B cell (primary cell): Measurements from ENCODE around the gene TBC1D22B. TPM values are rescaled to one million over a fixed set of nuclear protein-coding genes. Genes with fewer than 3 reads are reported as not detected.

Experiments
- ATAC-seq: fragments of 200-7000 bp; cut with Tn5 transposase; one replicate; pipeline ENCODE4 v1.10.0; 2021; ENCODE audit warnings: low read depth, mild to moderate bottlenecking, moderate number of reproducible peaks, moderate library complexity
- CTCF ChIA-PET: fragments of 350-600 bp; sonication (Branson Sonifier 250); formaldehyde crosslinking; loops from one replicate; lab custom pipeline; 2021; ENCODE audit warnings: antibody characterized with exemption, inconsistent platforms; lab: Charles Lee
- POLR2A ChIA-PET: fragments of 350-600 bp; sonication (Branson Sonifier 250); formaldehyde crosslinking; loops from one replicate; lab custom pipeline; 2021; ENCODE audit warnings: antibody characterized with exemption; lab: Charles Lee
- DNase-seq: peaks from one replicate; pipeline ENCODE4 v3.0.0; 2013
- H2AFZ ChIP-seq: 2 replicates; pipeline ENCODE4 v1.6.1; 2012; ENCODE audit warnings: mild to moderate bottlenecking, low read depth, low read length; ENCODE audit not compliant: insufficient read depth, poor library complexity, severe bottlenecking
- H3K27ac ChIP-seq, 2 donors: 1 replicate in 1 of 2; 2 replicates in 1 of 2; pipeline ENCODE4 v1.5.1; 2012 to 2013; ENCODE audit warnings: low read length in 2 of 2, mild to moderate bottlenecking in 2 of 2, moderate library complexity in 1 of 2
- H3K27me3 ChIP-seq, 4 experiments: fragments of 200-600 bp in 1 of 4; sonication (generic) in 1 of 4; replicated peaks in 1 of 4; 1 replicate in 2 of 4; 2 replicates in 2 of 4; pipeline versions ENCODE4 v1.6.1 to v1.7.0; 2013 to 2016; ENCODE audit warnings: low read length in 3 of 4, mild to moderate bottlenecking in 2 of 4, mixed read lengths in 1 of 4, moderate library complexity in 1 of 4; ENCODE audit not compliant: insufficient read depth in 4 of 4, control insufficient read depth in 3 of 4; ENCODE audit errors: control extremely low read depth in 1 of 4
- H3K36me3 ChIP-seq, 2 experiments: replicated peaks in 1 of 2; 1 replicate in 1 of 2; 2 replicates in 1 of 2; pipeline versions ENCODE4 v1.6.1 to v1.7.1; 2013; ENCODE audit warnings: low read length in 1 of 2; ENCODE audit not compliant: insufficient read depth in 2 of 2, control insufficient read depth in 1 of 2; ENCODE audit errors: control extremely low read depth in 1 of 2, extremely low read depth in 1 of 2
- H3K4me1 ChIP-seq, 2 donors: fragments of 200-600 bp in 1 of 2; sonication (generic) in 1 of 2; 1 replicate in 1 of 2; 2 replicates in 1 of 2; pipeline versions ENCODE4 v1.5.1 to v1.6.1; 2013 to 2017; ENCODE audit warnings: low read length in 2 of 2; ENCODE audit not compliant: control insufficient read depth in 2 of 2, insufficient read depth in 2 of 2
- H3K4me2 ChIP-seq: replicated peaks from 2 replicates; pipeline ENCODE3; 2012; ENCODE audit warnings: mild to moderate bottlenecking, low read depth, low read length; ENCODE audit not compliant: poor library complexity, severe bottlenecking
- H3K4me3 ChIP-seq, 5 experiments: fragments of 200-600 bp in 1 of 5; sonication (generic) in 1 of 5; 1 replicate in 3 of 5; 2 replicates in 2 of 5; pipeline versions ENCODE4 v1.5.1 to v1.7.0; 2011 to 2016; ENCODE audit warnings: low read length in 4 of 5, mild to moderate bottlenecking in 4 of 5, low read depth in 2 of 5, control low read depth in 1 of 5, moderate library complexity in 1 of 5; ENCODE audit not compliant: insufficient read depth in 1 of 5; ENCODE audit errors: control extremely low read depth in 1 of 5, extremely low read depth in 1 of 5
- H3K79me2 ChIP-seq: fragments of 200-600 bp; sonication (generic); one replicate; pipeline ENCODE4 v1.6.0; 2016; ENCODE audit warnings: low read length; ENCODE audit not compliant: control insufficient read depth, insufficient read depth
- H3K9ac ChIP-seq: fragments of 200-600 bp; sonication (generic); 2 replicates; pipeline ENCODE4 v1.6.1; 2017; ENCODE audit warnings: mild to moderate bottlenecking, low read length, moderate library complexity
- H3K9me3 ChIP-seq, 3 donors: one replicate each; pipeline versions ENCODE4 v1.6.1 to v1.7.1; 2013; ENCODE audit warnings: low read length in 2 of 3; ENCODE audit not compliant: control insufficient read depth in 2 of 3, insufficient read depth in 1 of 3; ENCODE audit errors: control extremely low read depth in 1 of 3
- H4K20me1 ChIP-seq: 2 replicates; pipeline ENCODE4 v1.6.0; 2012; ENCODE audit warnings: mild to moderate bottlenecking, low read length; ENCODE audit not compliant: insufficient read depth, control insufficient read depth, poor library complexity, severe bottlenecking
- H3K27ac Mint-ChIP-seq: one replicate; pipeline ENCODE4 v1.8.0; 2021; ENCODE audit warnings: mixed read lengths
- H3K27me3 Mint-ChIP-seq: one replicate; pipeline ENCODE4 v1.8.0; 2021; ENCODE audit warnings: mixed read lengths
- H3K4me1 Mint-ChIP-seq: one replicate; pipeline ENCODE4 v1.8.0; 2021; ENCODE audit warnings: mixed read lengths
- H3K4me3 Mint-ChIP-seq: one replicate; pipeline ENCODE4 v1.8.0; 2021; ENCODE audit warnings: mixed read lengths
- H3K9me3 Mint-ChIP-seq: one replicate; pipeline ENCODE4 v1.8.0; 2022; ENCODE audit warnings: mixed read lengths; ENCODE audit not compliant: insufficient read depth
- EZH2 ChIP-seq: IDR thresholded peaks from 2 replicates; pipeline ENCODE4 v1.6.1; 2012; ENCODE audit warnings: borderline replicate concordance, low read depth, mild to moderate bottlenecking, moderate library complexity, low read length; ENCODE audit not compliant: insufficient read depth, poor library complexity, severe bottlenecking
- WGBS: methylation state at CpG from one replicate; pipeline ENCODE4 v1.1.5; 2013; ENCODE audit warnings: missing lambda C conversion rate; ENCODE audit not compliant: insufficient coverage; 5-methylcytosine and 5-hydroxymethylcytosine counted together
- intact Hi-C: fragments of 100-400 bp; cut with micrococcal nuclease; formaldehyde crosslinking; loops from one replicate; pipeline ENCODE4 v1.10.0; 2022
- polyA plus RNA-seq: library from polyadenylated mRNA; depleted of rRNA; stranded (reverse); fragments of >200 nt; gene quantifications from 2 replicates; pipeline ENCODE4 v1.2.3, GENCODE V29; 2012
- total RNA-seq, 2 donors: library from RNA; stranded (reverse); fragments of 120-200 nt in 1 of 2; gene quantifications; 1 replicate in 1 of 2; 2 replicates in 1 of 2; pipeline versions ENCODE4 v1.2.3 to v1.2.4, GENCODE V29; 2013 to 2022
- TF ChIP-seq, protein P1 (sequence below): fragments of 200-600 bp; IDR thresholded peaks from one replicate; pipeline ENCODE4 v1.8.0; 2022; ENCODE audit warnings: antibody characterized with exemption, mild to moderate bottlenecking

Gene TBC1D22B
- total and polyA plus RNA-seq, 2 donors (not counting 1 experiment from before 2014, with no cell fraction given) = 5.1 to 12.5 TPM

DNA sequence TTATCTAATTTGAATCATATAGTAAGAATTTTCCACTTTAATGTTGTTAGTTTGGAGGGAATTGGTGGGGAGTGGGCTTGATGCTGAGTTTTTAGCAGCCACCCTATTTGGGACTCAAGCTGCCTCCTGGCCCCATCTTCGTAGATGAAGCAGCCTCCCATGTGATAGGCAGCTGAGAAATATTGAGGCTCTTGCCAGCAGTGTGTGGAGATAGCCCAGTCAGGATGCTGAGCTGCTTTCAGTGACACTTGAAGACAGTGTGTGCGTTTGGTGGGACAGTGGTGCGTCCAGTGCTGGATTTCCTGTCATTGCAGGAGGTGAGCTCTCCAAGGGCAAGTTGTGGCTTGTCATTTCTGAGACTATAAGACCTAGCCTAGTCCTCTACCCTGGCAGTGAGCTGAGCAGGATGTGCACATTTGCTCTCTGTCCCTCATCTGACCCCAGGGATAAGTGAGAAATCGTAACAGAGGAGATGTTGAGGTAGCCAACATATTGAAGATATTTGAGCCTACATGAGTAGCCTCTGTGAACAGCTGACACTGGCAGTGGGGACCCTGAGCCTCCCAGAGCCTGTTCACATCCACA is 48.4 kb downstream of the TBC1D22B start:
- H3K79me2 ChIP-seq = no peaks in the 10 kb centered on the region
- peaks cover 9 to 25% of the 10 kb centered on the region in 2 experiments for H3K36me3 ChIP-seq
- ATAC-seq = no peak
- H3K27ac ChIP-seq = no peak overlapping the region
- no peak overlapping the region for H2AFZ ChIP-seq
- no peak overlapping the region for H3K4me3 ChIP-seq
- intact Hi-C loops = no loop called here
- Mint-ChIP-seq H3K9me3 (no peaks in the 10 kb centered on the region), H3K27me3 (no peaks in the 10 kb centered on the region), H3K4me1 (peaks cover 10% of the 10 kb centered on the region), H3K4me3 (no peak overlapping the region), H3K27ac (no peak overlapping the region)
- peaks cover 0 to 8% of the 10 kb centered on the region in 2 donors for H3K4me1 ChIP-seq
- 96% methylated on average over 2 of the region's 4 CpGs for WGBS
- TF ChIP-seq EZH2 = no peak
- TF ChIP-seq, protein P1, sequence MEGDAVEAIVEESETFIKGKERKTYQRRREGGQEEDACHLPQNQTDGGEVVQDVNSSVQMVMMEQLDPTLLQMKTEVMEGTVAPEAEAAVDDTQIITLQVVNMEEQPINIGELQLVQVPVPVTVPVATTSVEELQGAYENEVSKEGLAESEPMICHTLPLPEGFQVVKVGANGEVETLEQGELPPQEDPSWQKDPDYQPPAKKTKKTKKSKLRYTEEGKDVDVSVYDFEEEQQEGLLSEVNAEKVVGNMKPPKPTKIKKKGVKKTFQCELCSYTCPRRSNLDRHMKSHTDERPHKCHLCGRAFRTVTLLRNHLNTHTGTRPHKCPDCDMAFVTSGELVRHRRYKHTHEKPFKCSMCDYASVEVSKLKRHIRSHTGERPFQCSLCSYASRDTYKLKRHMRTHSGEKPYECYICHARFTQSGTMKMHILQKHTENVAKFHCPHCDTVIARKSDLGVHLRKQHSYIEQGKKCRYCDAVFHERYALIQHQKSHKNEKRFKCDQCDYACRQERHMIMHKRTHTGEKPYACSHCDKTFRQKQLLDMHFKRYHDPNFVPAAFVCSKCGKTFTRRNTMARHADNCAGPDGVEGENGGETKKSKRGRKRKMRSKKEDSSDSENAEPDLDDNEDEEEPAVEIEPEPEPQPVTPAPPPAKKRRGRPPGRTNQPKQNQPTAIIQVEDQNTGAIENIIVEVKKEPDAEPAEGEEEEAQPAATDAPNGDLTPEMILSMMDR = no peak
- no peaks in the 10 kb centered on the region for H3K9me3 ChIP-seq
- ChIA-PET CTCF (interaction anchor here (1.5 kb wide), 1 partner anchor 20 kb away, joined by 4 read pairs; no protein-coding TSS in a partner anchor), POLR2A (no interaction called here)
- H3K4me2 ChIP-seq = no peak overlapping the region
- no peak for DNase-seq
- H4K20me1 ChIP-seq = no peaks in the 10 kb centered on the region
- H3K27me3 ChIP-seq = no peaks in the 10 kb centered on the region
- no peak overlapping the region for H3K9ac ChIP-seq

DNA sequence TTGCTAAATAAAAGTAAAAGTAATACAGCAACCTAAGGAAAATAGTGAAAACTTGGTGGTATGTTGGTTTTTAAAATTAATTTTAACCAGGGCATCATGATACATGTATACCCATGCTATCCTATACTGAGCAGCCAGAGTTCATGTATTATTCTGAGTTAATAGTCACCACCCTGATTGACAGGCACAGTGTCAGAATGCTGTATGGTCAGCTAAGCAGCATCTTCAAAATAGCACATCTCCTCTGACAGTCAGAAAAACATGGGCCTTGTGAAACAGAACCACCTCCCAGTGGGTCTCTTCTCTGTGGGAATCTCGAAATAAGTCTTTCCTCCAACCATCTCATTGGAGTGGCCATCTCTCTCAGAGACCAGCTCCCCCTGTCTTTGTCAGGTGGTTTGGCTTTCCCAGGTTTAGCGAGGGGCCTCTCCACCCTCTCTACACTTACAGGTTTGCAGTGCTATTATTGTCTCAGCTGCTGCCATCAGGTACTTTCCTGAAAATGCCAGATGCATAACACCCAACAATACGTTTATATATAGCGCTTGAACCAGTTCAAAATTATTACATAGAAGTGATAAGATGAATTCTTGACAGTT is 49.2 kb downstream of the TBC1D22B start:
- CTCF ChIA-PET = interaction anchor here (1.5 to 3.8 kb wide), 2 partner anchors 18 to 19 kb away, joined by 4 to 18 read pairs; no protein-coding TSS in a partner anchor
- H3K4me3 Mint-ChIP-seq = no peak overlapping the region
- intact Hi-C loops = no loop called here

More for the DNA sequence above, 49.2 kb downstream of the TBC1D22B start:
- no peak for ATAC-seq
- POLR2A ChIA-PET = no interaction called here
- TF ChIP-seq, protein P1 = no peak
- Mint-ChIP-seq H3K4me1 (peaks cover 10% of the 10 kb centered on the region), H3K9me3 (no peaks in the 10 kb centered on the region), H3K27me3 (no peaks in the 10 kb centered on the region), H3K27ac (no peak overlapping the region)
- Histone ChIP-seq H3K4me2 (no peak overlapping the region), H3K27ac (no peak overlapping the region), H3K9me3 (no peaks in the 10 kb centered on the region), H3K36me3 (peaks cover 6 to 25% of the 10 kb centered on the region in 2 experiments), H3K27me3 (no peaks in the 10 kb centered on the region), H4K20me1 (no peaks in the 10 kb centered on the region), H3K79me2 (no peaks in the 10 kb centered on the region), H3K9ac (no peak overlapping the region), H3K4me1 (peaks cover 0 to 8% of the 10 kb centered on the region in 2 donors), H3K4me3 (no peak overlapping the region), H2AFZ (no peak overlapping the region)
- DNase-seq = no peak
- whole genome bisulfite sequencing = 83% methylated on average over 1 of the region's 4 CpGs
